HepG2 (cell line): ENCODE measurements around the gene HYAL1. TPM values are rescaled to one million over a fixed set of nuclear protein-coding genes. Genes with fewer than 3 reads are reported as not detected.

Experiments used
- ARNT ChIP-seq: fragments of 450-650 bp; IDR thresholded peaks from 2 replicates; pipeline ENCODE4 v1.6.1; 2017
- FOXA1 ChIP-seq, 2 experiments: fragments of 450-650 bp in 1 of 2; sonication (generic) in 1 of 2; formaldehyde crosslinking in 1 of 2; IDR thresholded peaks; 2 replicates each; pipeline versions ENCODE4 v1.4.0 to v1.6.1; 2016 to 2020; ENCODE audit warnings: missing genetic modification reagents in 1 of 2
- HCFC1 ChIP-seq: fragments of 150-350 bp; IDR thresholded peaks from 2 replicates; pipeline ENCODE4 v1.6.1; 2014; ENCODE audit warnings: low read depth, low read length
- HES4 ChIP-seq: sonication (generic); formaldehyde crosslinking; IDR thresholded peaks from 2 replicates; pipeline ENCODE4 v1.9.0; 2021; ENCODE audit warnings: mild to moderate bottlenecking, missing genetic modification reagents, borderline replicate concordance
- HNRNPH1 ChIP-seq: fragments of 200-400 bp; formaldehyde crosslinking; optimal IDR thresholded peaks from 2 replicates; pipeline ENCODE3; 2017; ENCODE audit warnings: mild to moderate bottlenecking, low read depth, low read length
- JUNB ChIP-seq: sonication (generic); formaldehyde crosslinking; IDR thresholded peaks from 2 replicates; pipeline ENCODE4 v1.8.0; 2022; ENCODE audit warnings: missing genetic modification reagents, mild to moderate bottlenecking, borderline replicate concordance
- MTA1 ChIP-seq: sonication (generic); formaldehyde crosslinking; IDR thresholded peaks from 2 replicates; pipeline ENCODE4 v1.4.0; 2020; ENCODE audit warnings: missing genetic modification reagents, mild to moderate bottlenecking, borderline replicate concordance
- NRL ChIP-seq: sonication (generic); formaldehyde crosslinking; IDR thresholded peaks from 2 replicates; pipeline ENCODE4 v1.5.0; 2020; ENCODE audit warnings: missing genetic modification reagents, mild to moderate bottlenecking, moderate library complexity, borderline replicate concordance
- RNF2 ChIP-seq: fragments of 450-650 bp; conservative IDR thresholded peaks from 2 replicates; pipeline ENCODE4 v1.6.1; 2016; ENCODE audit warnings: low read depth
- ZNF225 ChIP-seq: sonication (generic); formaldehyde crosslinking; IDR thresholded peaks from 2 replicates; pipeline ENCODE4 v1.4.0; 2020; ENCODE audit warnings: mild to moderate bottlenecking, missing genetic modification reagents
- ZNF326 ChIP-seq: sonication (generic); formaldehyde crosslinking; IDR thresholded peaks from 2 replicates; pipeline ENCODE4 v1.4.0; 2020; ENCODE audit warnings: missing genetic modification reagents, borderline replicate concordance
- polyA plus RNA-seq, 8 experiments: library from polyadenylated mRNA; depleted of rRNA in 3 of 8; stranded (reverse) in 7 of 8; unstranded in 1 of 8; fragments of >200 nt; fragmentation: Illumina TruSeq in 4 of 8; extraction: Trizol in 4 of 8; gene quantifications; 2 replicates each; pipeline versions ENCODE4 v1.2.1 to v1.2.3, GENCODE V29; 2011 to 2016; ENCODE audit warnings: low read depth in 4 of 8, missing spikeins in 1 of 8, mixed read lengths in 1 of 8; ENCODE audit not compliant: insufficient read depth in 1 of 8
- total RNA-seq, 5 experiments: library from RNA; depleted of rRNA; stranded (reverse); fragments of >200 nt; fragmentation: Illumina TruSeq; extraction: Trizol; gene quantifications; 2 replicates each; pipeline ENCODE4 v1.2.3, GENCODE V29; 2016; ENCODE audit warnings: low read depth in 1 of 5
- TF ChIP-seq, protein P1 (sequence below), 2 experiments: sonication (generic) in 1 of 2; formaldehyde crosslinking in 1 of 2; IDR thresholded peaks; 2 replicates each; pipeline versions ENCODE4 v1.4.0 to v1.6.1; 2018 to 2020; ENCODE audit warnings: missing genetic modification reagents in 2 of 2, borderline replicate concordance in 1 of 2, low read depth in 1 of 2, mild to moderate bottlenecking in 1 of 2, missing biosample characterization in 1 of 2
- TF ChIP-seq, protein P2 (sequence below): sonication (generic); formaldehyde crosslinking; IDR thresholded peaks from 2 replicates; pipeline ENCODE4 v1.5.0; 2020; ENCODE audit warnings: missing genetic modification reagents
- TF ChIP-seq, protein P3 (sequence below): sonication (generic); formaldehyde crosslinking; IDR thresholded peaks from 2 replicates; pipeline ENCODE4 v1.8.1; 2023; ENCODE audit warnings: mild to moderate bottlenecking, moderate library complexity, missing genetic modification reagents
- TF ChIP-seq, protein P4 (sequence below): sonication (generic); formaldehyde crosslinking; IDR thresholded peaks from 2 replicates; pipeline ENCODE4 v1.8.1; 2023; ENCODE audit warnings: mild to moderate bottlenecking, inconsistent platforms, moderate library complexity, missing genetic modification reagents, borderline replicate concordance

Gene HYAL1
- total and polyA plus RNA-seq, 2 of the 13 experiments (the other 11 are each of a cell fraction or from before 2014, with no cell fraction given) = 76.5 to 193 TPM

DNA sequence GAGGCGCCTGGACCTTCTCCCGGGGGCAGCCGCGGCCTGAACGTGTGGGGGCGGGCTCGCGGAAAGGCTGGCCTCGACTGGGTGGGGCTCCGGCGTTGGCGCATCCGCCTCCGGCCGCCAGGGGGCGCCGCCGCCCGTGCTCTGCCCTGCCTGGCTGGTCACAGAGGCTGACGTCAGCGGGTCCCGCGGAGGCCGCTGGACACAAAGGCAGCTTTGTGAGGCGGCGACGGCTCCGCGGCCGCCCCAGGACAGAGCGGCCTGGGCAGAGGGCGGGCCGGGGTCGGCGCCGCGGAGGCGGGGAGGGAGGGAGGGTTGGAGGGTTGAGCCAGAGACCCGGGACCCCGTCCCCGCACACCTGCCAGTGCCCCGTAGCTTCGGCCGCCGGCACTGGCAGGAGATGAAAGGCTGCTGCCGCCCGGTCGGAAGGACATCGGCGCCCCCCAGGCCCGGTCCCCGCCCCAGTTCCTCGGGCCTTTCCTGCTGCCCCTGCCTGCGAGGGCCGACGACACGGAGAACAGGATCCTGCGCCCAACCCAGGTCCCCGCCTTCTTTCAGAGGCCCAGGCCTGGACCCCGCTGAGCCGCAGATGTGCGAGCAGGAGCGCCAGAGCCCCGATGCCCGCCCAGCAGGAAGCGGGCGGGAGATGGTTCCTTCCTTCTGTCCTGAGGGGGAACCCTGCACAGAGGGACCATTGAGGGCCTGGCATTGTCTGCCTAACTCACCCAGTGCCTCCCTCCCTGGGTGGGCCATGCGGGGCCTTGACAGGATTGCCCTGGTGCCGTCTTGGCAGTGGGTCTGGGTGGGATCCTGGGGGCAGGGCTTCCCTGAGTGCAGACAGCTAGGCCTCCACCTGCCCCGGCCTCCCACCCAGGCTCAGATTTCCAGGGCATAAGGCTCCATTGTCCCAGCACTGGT lies 43.1 kb downstream of the HYAL1 start (continued):
- TF ChIP-seq, protein P1, sequence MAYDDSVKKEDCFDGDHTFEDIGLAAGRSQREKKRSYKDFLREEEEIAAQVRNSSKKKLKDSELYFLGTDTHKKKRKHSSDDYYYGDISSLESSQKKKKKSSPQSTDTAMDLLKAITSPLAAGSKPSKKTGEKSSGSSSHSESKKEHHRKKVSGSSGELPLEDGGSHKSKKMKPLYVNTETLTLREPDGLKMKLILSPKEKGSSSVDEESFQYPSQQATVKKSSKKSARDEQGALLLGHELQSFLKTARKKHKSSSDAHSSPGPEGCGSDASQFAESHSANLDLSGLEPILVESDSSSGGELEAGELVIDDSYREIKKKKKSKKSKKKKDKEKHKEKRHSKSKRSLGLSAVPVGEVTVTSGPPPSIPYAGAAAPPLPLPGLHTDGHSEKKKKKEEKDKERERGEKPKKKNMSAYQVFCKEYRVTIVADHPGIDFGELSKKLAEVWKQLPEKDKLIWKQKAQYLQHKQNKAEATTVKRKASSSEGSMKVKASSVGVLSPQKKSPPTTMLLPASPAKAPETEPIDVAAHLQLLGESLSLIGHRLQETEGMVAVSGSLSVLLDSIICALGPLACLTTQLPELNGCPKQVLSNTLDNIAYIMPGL (CRISPR knock-in tag; IDR thresholded peaks at IDR 0.05; ENCODE audit: borderline replicate concordance in 1 of 2, low read depth in 1 of 2) = peak; percentile 74 to 88
- TF ChIP-seq NRL (CRISPR knock-in tag) (peak; percentile 48; the same call in 1 of the 2 replicates), MTA1 (peak; percentile 45; the same call in 1 of the 2 replicates), HCFC1 (0 out of 2 replicates have a peak, but pooled peaks have one; percentile 8), HES4 (no peak; the same call in 1 of the 2 replicates), ZNF326 (CRISPR knock-in tag) (peak; percentile 83; the same call in 1 of the 2 replicates), JUNB (CRISPR knock-in tag) (peak; percentile 31; the same call in 1 of the 2 replicates), ZNF225 (CRISPR knock-in tag) (no peak; the same call in 1 of the 2 replicates), FOXA1 (IDR thresholded peaks at IDR 0.05) (no peak), FOXA1 (CRISPR knock-in tag; IDR thresholded peaks at IDR 0.05) (no peak), ARNT (no peak), HNRNPH1 (no peak), RNF2 (no peak)
- TF ChIP-seq, protein P2, sequence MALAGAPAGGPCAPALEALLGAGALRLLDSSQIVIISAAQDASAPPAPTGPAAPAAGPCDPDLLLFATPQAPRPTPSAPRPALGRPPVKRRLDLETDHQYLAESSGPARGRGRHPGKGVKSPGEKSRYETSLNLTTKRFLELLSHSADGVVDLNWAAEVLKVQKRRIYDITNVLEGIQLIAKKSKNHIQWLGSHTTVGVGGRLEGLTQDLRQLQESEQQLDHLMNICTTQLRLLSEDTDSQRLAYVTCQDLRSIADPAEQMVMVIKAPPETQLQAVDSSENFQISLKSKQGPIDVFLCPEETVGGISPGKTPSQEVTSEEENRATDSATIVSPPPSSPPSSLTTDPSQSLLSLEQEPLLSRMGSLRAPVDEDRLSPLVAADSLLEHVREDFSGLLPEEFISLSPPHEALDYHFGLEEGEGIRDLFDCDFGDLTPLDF (CRISPR knock-in tag) = peak; percentile 38
- TF ChIP-seq, protein P3, sequence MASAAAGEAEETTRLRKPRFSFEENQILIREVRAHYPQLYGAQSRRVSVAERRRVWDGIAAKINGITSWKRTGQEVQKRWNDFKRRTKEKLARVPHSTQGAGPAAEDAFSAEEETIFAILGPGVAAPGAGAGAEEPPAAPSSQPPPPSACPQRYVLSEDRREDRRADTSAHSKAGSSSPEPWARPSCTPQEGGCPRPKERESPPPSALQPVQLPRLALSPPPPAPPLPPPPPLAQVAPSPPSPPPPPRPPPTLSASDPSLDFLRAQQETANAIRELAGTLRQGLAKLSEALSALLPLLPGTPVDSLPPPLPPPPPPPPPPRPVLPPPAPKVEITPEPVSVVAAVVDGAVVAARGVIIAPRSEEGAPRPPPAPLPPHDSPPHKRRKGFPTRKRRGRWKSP (CRISPR knock-in tag) = peak; percentile 73
- TF ChIP-seq, protein P4, sequence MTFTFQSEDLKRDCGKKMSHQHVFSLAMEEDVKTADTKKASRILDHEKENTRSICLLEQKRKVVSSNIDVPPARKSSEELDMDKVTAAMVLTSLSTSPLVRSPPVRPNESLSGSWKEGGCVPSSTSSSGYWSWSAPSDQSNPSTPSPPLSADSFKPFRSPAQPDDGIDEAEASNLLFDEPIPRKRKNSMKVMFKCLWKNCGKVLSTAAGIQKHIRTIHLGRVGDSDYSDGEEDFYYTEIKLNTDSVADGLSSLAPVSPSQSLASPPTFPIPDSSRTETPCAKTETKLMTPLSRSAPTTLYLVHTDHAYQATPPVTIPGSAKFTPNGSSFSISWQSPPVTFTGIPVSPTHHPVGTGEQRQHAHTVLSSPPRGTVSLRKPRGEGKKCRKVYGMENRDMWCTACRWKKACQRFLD = peak; percentile 50; the same call in 1 of the 2 replicates
